SK-N-SH (cell line): Measurements from ENCODE around the gene CNN2. TPM values are rescaled to one million over a fixed set of nuclear protein-coding genes. Genes with fewer than 3 reads are reported as not detected.

Experiments used
- CTCF ChIA-PET: fragments of 300-600, 350-600 bp; formaldehyde crosslinking; extraction: SDS; loops from one replicate; lab custom pipeline; 2021; lab: Yijun Ruan, JAX
- POLR2A ChIA-PET: fragments of 350-600 bp; sonication (Branson Sonifier 250); formaldehyde crosslinking; extraction: SDS; loops from one replicate; lab custom pipeline; 2020; ENCODE audit warnings: antibody characterized with exemption, inconsistent platforms; lab: Yijun Ruan, JAX
- DNase-seq: peaks from one replicate; pipeline ENCODE4 v3.0.0; 2012
- H2AFZ ChIP-seq: fragments of 200-600 bp; sonication (generic); 2 replicates; pipeline ENCODE4 v1.8.1; 2016; ENCODE audit warnings: antibody characterized with exemption, mild to moderate bottlenecking, low read depth
- H3F3A ChIP-seq: fragments of 200-600 bp; sonication (generic); replicated peaks from 2 replicates; pipeline ENCODE3; 2016; ENCODE audit warnings: antibody characterized with exemption, mild to moderate bottlenecking; ENCODE audit not compliant: insufficient read depth
- H3K27ac ChIP-seq, 2 experiments: fragments of 200-500 bp in 1 of 2; fragments of 200-600 bp in 1 of 2; sonication (Bioruptor generic) in 1 of 2; sonication (generic), shearing (Covaris generic) in 1 of 2; 2 replicates each; pipeline versions ENCODE4 v1.5.1 to v1.6.1; 2014 to 2016; ENCODE audit warnings: low read depth in 2 of 2, inconsistent platforms in 1 of 2, low read length in 1 of 2, mild to moderate bottlenecking in 1 of 2, mixed read lengths in 1 of 2
- H3K27me3 ChIP-seq: fragments of 200-600 bp; sonication (generic), shearing (Covaris generic); 2 replicates; pipeline ENCODE4 v1.6.1; 2016; ENCODE audit warnings: mixed run types; ENCODE audit not compliant: insufficient read depth
- H3K36me3 ChIP-seq, 2 experiments: fragments of 200-500 bp in 1 of 2; fragments of 200-600 bp in 1 of 2; sonication (Bioruptor generic) in 1 of 2; sonication (generic) in 1 of 2; replicated peaks in 1 of 2; 2 replicates each; pipeline versions ENCODE3 to v1.5.1; 2014 to 2016; ENCODE audit warnings: low read length in 1 of 2, mild to moderate bottlenecking in 1 of 2; ENCODE audit not compliant: insufficient read depth in 2 of 2, control insufficient read depth in 1 of 2
- H3K4me1 ChIP-seq, 2 experiments: fragments of 200-500 bp in 1 of 2; fragments of 200-600 bp in 1 of 2; sonication (Bioruptor generic) in 1 of 2; sonication (generic), shearing (Covaris generic) in 1 of 2; 2 replicates each; pipeline versions ENCODE4 v1.5.1 to v1.6.1; 2014 to 2016; ENCODE audit warnings: low read depth in 1 of 2, low read length in 1 of 2, mixed run types in 1 of 2; ENCODE audit not compliant: insufficient read depth in 2 of 2, control insufficient read depth in 1 of 2
- H3K4me2 ChIP-seq: fragments of 200-600 bp; sonication (generic), shearing (Covaris generic); 2 replicates; pipeline ENCODE4 v1.6.1; 2017; ENCODE audit warnings: mixed run types
- H3K4me3 ChIP-seq, 2 experiments: fragments of 200-500 bp in 1 of 2; fragments of 200-600 bp in 1 of 2; sonication (Bioruptor generic) in 1 of 2; sonication (generic), shearing (Covaris generic) in 1 of 2; 2 replicates each; pipeline versions ENCODE4 v1.5.1 to v1.8.1; 2014 to 2016; ENCODE audit warnings: low read depth in 2 of 2, inconsistent platforms in 1 of 2, low read length in 1 of 2, mild to moderate bottlenecking in 1 of 2, mixed read lengths in 1 of 2, moderate library complexity in 1 of 2
- H3K79me2 ChIP-seq: fragments of 200-600 bp; sonication (generic); 2 replicates; pipeline ENCODE4 v1.8.1; 2017; ENCODE audit warnings: mild to moderate bottlenecking; ENCODE audit not compliant: insufficient read depth
- H3K9ac ChIP-seq: fragments of 200-600 bp; sonication (generic); 2 replicates; pipeline ENCODE4 v1.6.1; 2017; ENCODE audit warnings: mixed run types
- H3K9me2 ChIP-seq: fragments of 200-600 bp; sonication (generic); 2 replicates; pipeline ENCODE4 v1.6.1; 2017; ENCODE audit warnings: mixed run types
- H3K9me3 ChIP-seq: fragments of 200-600 bp; sonication (generic); 2 replicates; pipeline ENCODE4 v1.6.1; 2017; ENCODE audit warnings: mixed run types, mild to moderate bottlenecking, moderate library complexity
- H4K20me1 ChIP-seq: fragments of 200-600 bp; sonication (generic); 2 replicates; pipeline ENCODE4 v1.6.1; 2017; ENCODE audit warnings: mild to moderate bottlenecking, mixed run types; ENCODE audit not compliant: insufficient read depth
- CHD2 ChIP-seq: fragments of 150-350 bp; IDR thresholded peaks from 2 replicates; pipeline ENCODE4 v1.6.1; 2018; ENCODE audit warnings: low read length; ENCODE audit not compliant: partially characterized antibody
- EP300 ChIP-seq, 2 experiments: IDR thresholded peaks; 2 replicates each; pipeline versions ENCODE4 v1.4.0 to v1.6.1; 2012; ENCODE audit warnings: borderline replicate concordance in 1 of 2, low read depth in 1 of 2, low read length in 1 of 2
- EZH2phosphoT487 ChIP-seq: fragments of 200-600 bp; sonication (generic); IDR thresholded peaks from 2 replicates; pipeline ENCODE4 v1.6.1; 2017; ENCODE audit warnings: low read depth, mixed run types, mild to moderate bottlenecking, antibody characterized with exemption, moderate library complexity, borderline replicate concordance
- FOSL2 ChIP-seq: IDR thresholded peaks from 2 replicates; pipeline ENCODE4 v1.4.0; 2012; ENCODE audit warnings: low read depth, mild to moderate bottlenecking, moderate library complexity, borderline replicate concordance
- FOXM1 ChIP-seq: IDR thresholded peaks from 2 replicates; pipeline ENCODE4 v1.4.0; 2012; ENCODE audit warnings: low read depth, mild to moderate bottlenecking
- GABPA ChIP-seq: IDR thresholded peaks from 2 replicates; pipeline ENCODE4 v1.4.0; 2012; ENCODE audit warnings: low read depth, mild to moderate bottlenecking
- POLR2AphosphoS5 ChIP-seq: IDR thresholded peaks from 2 replicates; pipeline ENCODE4 v1.6.1; 2012; ENCODE audit warnings: low read depth, low read length
- TAF1 ChIP-seq: IDR thresholded peaks from 2 replicates; pipeline ENCODE4 v1.6.1; 2012; ENCODE audit warnings: low read depth, mild to moderate bottlenecking, low read length, moderate library complexity, borderline replicate concordance
- TCF12 ChIP-seq: IDR thresholded peaks from 2 replicates; pipeline ENCODE4 v1.4.0; 2012
- TEAD4 ChIP-seq: IDR thresholded peaks from 2 replicates; pipeline ENCODE4 v1.4.0; 2012; ENCODE audit warnings: mild to moderate bottlenecking, borderline replicate concordance; ENCODE audit not compliant: insufficient read depth
- YY1 ChIP-seq: IDR thresholded peaks from 2 replicates; pipeline ENCODE4 v1.4.0; 2012; ENCODE audit warnings: low read depth, mild to moderate bottlenecking
- ZBTB33 ChIP-seq: IDR thresholded peaks from 2 replicates; pipeline ENCODE4 v1.4.0; 2012; ENCODE audit warnings: low read depth, borderline replicate concordance
- WGBS: methylation state at CpG from one replicate; pipeline ENCODE4 v1.1.6; 2017; ENCODE audit warnings: low lambda C conversion rate; 5-methylcytosine and 5-hydroxymethylcytosine counted together
- polyA plus RNA-seq, 3 experiments: library from polyadenylated mRNA; depleted of rRNA; stranded (reverse); fragments of >200 nt; gene quantifications; 2 replicates each; pipeline ENCODE4 v1.2.3, GENCODE V29; 2012
- TF ChIP-seq, protein P1 (sequence below): IDR thresholded peaks from 2 replicates; pipeline ENCODE4 v1.4.0; 2012; ENCODE audit warnings: low read depth, borderline replicate concordance

The CNN2 gene
- polyA plus RNA-seq, 1 of the 3 experiments (the other 2 are of a cell fraction) = 279 TPM

DNA sequence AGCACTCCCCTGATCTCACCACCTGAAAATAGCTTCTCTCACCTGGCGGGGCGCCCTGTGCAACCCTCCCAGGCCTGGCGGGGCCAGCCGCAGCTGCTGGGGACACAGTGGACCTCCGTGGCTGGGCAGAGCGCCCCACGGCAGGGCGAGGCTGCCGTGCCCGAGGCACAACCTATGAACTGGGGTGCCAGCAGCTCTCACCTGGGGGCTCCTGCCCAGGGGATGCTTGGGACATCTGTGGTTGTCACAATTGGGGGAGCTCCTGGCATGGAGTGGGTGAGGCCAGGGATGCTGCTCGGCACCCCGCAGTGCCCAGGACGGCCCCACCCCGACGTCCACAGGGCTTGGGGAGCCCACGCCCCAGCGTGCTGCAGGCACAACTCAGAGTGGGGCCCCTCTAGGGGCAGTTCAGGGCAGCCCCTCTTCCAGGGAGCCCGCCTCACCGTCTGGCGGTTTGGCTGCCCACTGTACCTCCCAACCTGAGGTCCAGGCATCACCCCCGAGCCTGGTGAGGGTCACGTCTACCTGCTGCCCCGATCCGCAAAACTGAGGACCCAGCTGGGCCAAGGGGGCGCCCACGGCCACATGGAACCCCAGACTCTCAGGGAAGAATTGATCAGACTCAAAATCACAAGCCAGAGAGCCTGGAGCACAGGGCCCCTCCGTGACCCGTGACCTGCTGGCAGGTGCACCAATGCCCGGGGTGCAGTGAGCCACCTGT, 11.2 kb upstream of the CNN2 start (continued):
- no peak for TF ChIP-seq TEAD4

- Histone ChIP-seq H3K27ac (no peak overlapping the region), H3K9me3 (no peaks in the 10 kb centered on the region), H2AFZ (no peak overlapping the region), H3K36me3 (peaks cover 0 to 28% of the 10 kb centered on the region in 2 experiments), H3K9me2 (no peaks in the 10 kb centered on the region), H3F3A (no peaks in the 10 kb centered on the region), H3K9ac (no peak overlapping the region), H3K4me1 (peaks cover 13 to 26% of the 10 kb centered on the region in 2 experiments; a peak in 1 of 4 replicates), H3K4me3 (no peak overlapping the region), H3K79me2 (peaks cover 74% of the 10 kb centered on the region), H3K27me3 (no peaks in the 10 kb centered on the region), H4K20me1 (peaks cover 71% of the 10 kb centered on the region), H3K4me2 (no peak overlapping the region)
- no peak for DNase-seq
- 83% methylated on average over 10 of the region's 31 CpGs for WGBS
- ChIA-PET CTCF (interaction anchor here (0.6 to 1.6 kb wide), 2 partner anchors 153 to 430 kb away, joined by 3 to 5 read pairs; no protein-coding TSS in a partner anchor), POLR2A (no interaction called here)
- TF ChIP-seq EP300 (IDR thresholded peaks at IDR 0.05; ENCODE audit: borderline replicate concordance in 1 of 2, low read depth in 1 of 2, low read length in 1 of 2) (no peak), YY1 (no peak), POLR2AphosphoS5 (no peak), FOSL2 (no peak), FOXM1 (no peak), ZBTB33 (no peak), EZH2phosphoT487 (no peak), TAF1 (no peak), CHD2 (no peak), GABPA (no peak), TCF12 (no peak)
- TF ChIP-seq, protein P1, sequence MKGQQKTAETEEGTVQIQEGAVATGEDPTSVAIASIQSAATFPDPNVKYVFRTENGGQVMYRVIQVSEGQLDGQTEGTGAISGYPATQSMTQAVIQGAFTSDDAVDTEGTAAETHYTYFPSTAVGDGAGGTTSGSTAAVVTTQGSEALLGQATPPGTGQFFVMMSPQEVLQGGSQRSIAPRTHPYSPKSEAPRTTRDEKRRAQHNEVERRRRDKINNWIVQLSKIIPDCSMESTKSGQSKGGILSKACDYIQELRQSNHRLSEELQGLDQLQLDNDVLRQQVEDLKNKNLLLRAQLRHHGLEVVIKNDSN = no peak
Measured at GRCh38 chr19:1015782-1016646, 10.4 kb upstream of the CNN2 start.
